Measurements from ENCODE around the gene ATF2.
"Not testable (repeated sequence)": the region's sequence is repeated elsewhere in the genome, so short reads cannot be mapped to it uniquely, and the experiment has no call there.

ATF2 gene

DNA sequence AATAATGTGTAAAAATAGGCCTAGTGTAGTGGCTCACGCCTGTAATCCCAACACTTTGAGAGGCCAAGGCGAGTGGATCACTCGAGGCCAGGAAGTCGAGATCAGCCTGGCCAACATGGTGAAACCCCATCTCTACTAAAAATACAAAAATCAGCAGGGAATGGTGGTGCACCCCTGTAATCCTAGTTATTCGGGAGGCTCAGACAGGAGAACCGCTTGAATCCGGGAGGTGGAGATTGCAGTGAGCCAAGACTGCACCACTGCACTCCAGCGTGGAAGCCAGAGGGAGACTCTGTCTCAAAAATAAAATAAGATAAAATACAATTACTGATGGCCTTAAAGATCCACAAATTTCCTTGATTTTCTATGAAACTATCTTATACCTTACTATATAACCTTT lies 3.8 kb downstream of the ATF2 start:
- no peak for DNase-seq

DNA sequence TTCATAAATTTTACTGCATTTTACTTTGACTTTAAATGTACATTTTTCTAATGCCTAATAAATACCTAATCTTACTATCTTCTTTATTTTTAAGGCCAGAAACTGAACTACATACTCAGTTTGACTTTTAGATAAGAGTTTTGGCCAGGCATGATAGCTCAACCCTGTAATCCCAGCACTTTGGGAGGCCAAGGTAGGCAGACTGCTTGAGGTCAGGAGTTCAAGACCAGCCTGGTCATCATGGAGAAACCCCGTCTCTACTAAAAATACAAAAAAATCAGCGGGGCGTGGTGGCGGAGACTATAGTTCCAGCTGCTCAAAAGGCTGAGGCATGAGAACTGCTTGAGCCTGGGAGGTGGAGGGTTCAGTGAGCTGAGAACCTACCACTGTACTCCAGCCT lies 9.1 kb downstream of the ATF2 start:
- no peak for DNase-seq

- DNase-seq: no peak
These were observed 11.5 kb downstream of the ATF2 start for GRCh38 chr2:175156534-175156933.

GRCh38 chr2:175154661-175155082 lies 13.3 kb downstream of the ATF2 start:
- DNase-seq: no peak

DNA sequence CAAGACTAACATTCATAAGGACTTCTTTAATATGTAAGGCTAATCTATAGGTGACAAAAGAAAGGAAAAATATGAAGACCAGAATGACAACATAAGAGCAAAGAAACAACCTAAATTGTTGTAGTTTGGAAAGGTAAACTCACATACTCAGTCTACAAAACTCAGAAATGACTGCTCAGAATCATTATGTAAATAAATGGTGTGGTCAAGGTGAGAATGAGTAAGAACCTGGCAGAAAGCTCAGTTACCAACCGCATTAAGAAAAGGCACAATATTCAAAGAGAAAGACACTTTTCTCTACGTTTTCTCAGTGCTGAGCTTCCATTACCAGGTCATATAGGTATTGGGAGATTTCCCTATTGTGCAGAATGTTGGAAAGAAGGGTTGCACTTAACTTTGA lies 15.8 kb downstream of the ATF2 start:
- no peak for DNase-seq

DNA sequence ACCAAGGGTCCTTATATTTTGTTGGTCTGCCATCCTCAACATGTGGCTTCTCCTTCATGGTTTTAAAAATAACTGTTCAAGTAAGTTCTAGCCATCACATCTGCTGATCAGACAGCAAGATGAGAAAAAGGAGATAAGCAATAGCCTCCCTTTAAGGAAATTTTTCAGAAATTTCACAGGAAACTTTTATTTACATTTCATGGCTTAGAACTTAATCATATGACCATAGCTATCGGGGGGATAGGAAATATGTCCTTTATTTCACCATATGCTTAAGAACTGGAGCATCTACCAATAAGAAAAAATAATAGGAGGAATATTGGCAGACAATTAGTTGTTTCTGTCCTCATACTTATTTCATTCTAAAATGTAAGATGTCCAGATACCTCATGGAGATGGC lies 16.2 kb downstream of the ATF2 start:
- no peak for DNase-seq

- no peak for DNase-seq
These were observed 20.8 kb downstream of the ATF2 start for GRCh38 chr2:175147186-175147585.

GRCh38 chr2:175143678-175144077 lies 24.3 kb downstream of the ATF2 start:
- no peak for DNase-seq

GRCh38 chr2:175143191-175143590 lies 24.8 kb downstream of the ATF2 start:
- no peak for DNase-seq

DNA sequence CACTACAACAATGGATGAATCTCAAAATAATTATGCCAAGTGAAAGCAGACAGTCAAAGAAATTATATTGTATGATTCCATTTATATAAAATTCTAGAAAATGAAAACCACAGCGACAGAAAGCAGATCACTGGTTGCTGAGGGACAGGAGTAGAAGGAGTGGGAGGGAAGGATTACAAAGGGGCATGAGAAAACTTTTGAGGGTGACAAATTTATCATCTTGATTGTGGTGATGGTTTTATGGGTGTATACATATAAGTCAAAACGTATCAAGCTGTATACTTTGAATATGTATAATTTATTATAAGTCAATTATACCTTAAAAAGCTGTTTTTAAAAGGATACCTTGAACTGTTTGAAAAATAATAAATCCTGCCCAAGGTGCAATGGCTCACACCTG lies 27.7 kb downstream of the ATF2 start:
- DNase-seq: no peak

GRCh38 chr2:175137793-175138192 lies 30.2 kb downstream of the ATF2 start:
- DNase-seq: no peak

GRCh38 chr2:175136334-175137215 lies 31.4 kb downstream of the ATF2 start:
- no peak for DNase-seq

- DNase-seq: no peak
These were observed 32.1 kb downstream of the ATF2 start for GRCh38 chr2:175135862-175136261.

DNA sequence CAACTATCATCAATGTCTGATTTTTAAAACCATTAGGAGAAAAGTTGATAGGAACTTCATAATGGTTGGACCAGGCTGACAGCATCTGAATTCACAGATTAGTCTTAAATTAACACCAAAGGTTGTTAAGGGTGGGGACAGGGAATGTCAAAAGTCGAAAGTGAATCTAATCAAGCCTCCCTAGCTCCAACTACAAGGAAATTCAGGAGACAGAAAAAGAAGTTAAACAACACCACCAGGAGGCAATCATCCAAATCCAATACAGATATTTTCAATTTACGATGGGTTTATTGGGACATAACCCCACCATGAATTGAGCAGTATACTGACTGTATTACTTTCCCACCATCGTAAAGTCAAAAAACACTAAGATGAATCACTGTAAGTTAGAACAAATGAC lies 32.8 kb downstream of the ATF2 start:
- DNase-seq: no peak

DNA sequence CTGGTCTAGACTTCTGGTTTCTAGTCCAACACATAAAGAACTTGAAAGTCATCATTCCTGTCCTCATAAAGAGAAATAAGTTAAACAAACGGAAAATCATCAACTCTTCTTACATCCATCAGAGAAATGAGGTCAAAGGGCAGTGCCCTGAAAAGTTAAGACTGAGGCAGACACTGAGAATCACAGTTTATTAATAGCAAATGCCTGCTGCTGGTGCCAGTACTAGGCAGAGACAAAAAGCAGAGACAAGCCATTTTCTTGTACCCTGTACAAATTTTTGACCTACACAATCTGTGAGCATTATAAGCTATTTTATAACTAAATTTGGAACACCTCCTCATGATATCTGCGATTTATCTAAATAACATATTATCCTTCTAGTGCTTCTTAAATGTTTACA lies 36.8 kb downstream of the ATF2 start:
- no peak for DNase-seq

DNA sequence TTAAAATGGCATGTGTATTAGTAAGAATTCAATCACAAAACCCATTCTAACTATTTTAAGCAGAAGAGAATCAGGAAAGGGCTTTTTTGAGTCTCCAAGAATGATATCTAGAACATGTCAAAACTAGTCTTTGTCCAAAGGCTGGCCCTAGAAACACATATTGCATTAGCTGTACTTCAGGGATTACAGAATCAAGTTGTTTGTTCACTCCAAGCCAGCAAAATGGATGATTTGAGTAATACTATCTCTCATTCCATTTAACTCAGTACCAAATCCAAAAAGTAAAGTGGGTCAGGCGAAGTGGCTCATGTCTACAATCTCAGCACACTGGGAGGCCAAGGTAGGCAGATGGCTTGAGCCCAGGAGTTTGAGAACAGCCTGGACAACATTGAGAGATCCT lies 41.3 kb downstream of the ATF2 start:
- DNase-seq: no peak

GRCh38 chr2:175123254-175123653 lies 44.7 kb downstream of the ATF2 start:
- no peak for DNase-seq

GRCh38 chr2:175111200-175111657 lies 56.8 kb downstream of the ATF2 start:
- peak; percentile 28 to 44 for DNase-seq

- not testable (repeated sequence) for DNase-seq
These were observed 59.9 kb downstream of the ATF2 start for GRCh38 chr2:175108091-175108490.

GRCh38 chr2:175107146-175107545 lies 60.9 kb downstream of the ATF2 start:
- DNase-seq: no peak

DNA sequence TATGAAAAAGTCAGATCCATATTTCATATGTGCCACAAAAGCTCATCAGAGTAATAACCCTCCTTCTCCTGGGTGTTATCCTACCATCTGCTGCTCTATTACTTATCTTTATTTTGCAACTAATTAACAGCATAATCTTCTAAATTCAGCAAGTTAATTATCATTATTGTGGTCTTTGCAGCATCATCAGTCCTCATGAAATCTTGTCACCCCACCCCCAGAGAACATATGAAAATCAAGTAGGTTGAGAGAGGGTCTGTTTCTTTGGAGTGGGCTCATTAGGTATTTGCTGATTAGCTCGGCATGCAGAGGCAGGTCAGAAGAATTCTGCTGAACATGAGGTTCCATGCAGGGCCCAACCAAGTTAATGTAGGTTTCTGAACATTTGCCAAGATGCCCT lies 64.8 kb downstream of the ATF2 start:
- DNase-seq: no peak

DNA sequence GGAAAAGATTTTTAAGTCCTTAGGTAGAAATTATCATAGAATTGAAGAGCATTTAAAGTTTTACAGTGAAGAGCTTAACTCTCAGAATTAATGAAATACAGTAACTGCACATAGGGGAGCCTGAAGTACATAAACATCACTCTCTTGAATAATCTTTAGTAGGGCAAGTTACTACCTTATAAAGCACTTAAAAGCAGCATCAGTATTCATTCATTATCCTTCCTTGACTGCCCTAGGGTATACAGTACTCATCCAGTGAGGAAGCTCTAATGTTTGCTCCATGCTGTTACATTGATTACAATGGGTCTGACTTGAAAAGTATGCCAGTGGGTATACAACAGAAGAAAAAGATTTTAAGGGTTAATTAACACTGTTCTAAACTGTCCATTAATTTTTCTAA lies 66.5 kb downstream of the ATF2 start:
- DNase-seq: no peak

- DNase-seq: no peak
These were observed 70.7 kb downstream of the ATF2 start for GRCh38 chr2:175097297-175097696.

DNA sequence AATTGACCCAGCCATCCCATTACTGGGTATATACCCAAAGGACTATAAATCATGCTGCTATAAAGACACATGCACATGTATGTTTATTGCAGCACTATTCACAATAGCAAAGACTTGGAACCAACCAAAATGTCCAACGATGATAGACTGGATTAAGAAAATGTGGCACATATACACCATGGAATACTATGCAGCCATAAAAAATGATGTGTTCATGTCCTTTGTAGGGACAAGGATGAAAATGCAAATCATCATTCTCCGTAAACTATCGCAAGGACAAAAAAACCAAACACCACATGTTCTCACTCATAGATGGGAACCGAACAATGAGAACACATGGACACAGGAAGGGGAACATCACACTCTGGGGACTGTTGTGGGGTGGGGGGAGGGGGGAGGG lies 83.9 kb downstream of the ATF2 start:
- not testable (repeated sequence) for DNase-seq

- no peak for DNase-seq
These were observed 87.5 kb downstream of the ATF2 start for GRCh38 chr2:175080479-175080878.
